Esophagus muscularis mucosa (tissue), 4 donors: Measurements from ENCODE around the gene QRICH1.
A peak's percentile ranks its signal among the peaks of the same experiment; 100 is the strongest.

Source experiments
- CTCF ChIP-seq, 3 experiments: fragments of 200-600 bp in 2 of 3; fragments of 450-650 bp in 1 of 3; sonication (generic) in 2 of 3; IDR thresholded peaks; one replicate each; pipeline ENCODE4 v1.5.1; 2017 to 2019; ENCODE audit warnings: antibody characterized with exemption in 3 of 3, mild to moderate bottlenecking in 2 of 3, moderate library complexity in 1 of 3
- EP300 ChIP-seq: sonication (generic); formaldehyde crosslinking; IDR thresholded peaks from one replicate; pipeline ENCODE4 v1.6.1; 2017; ENCODE audit warnings: antibody characterized with exemption
- POLR2A ChIP-seq: fragments of 450-650 bp; IDR thresholded peaks from one replicate; pipeline ENCODE4 v1.6.1; 2017; ENCODE audit warnings: antibody characterized with exemption, moderate library complexity, mild to moderate bottlenecking, low read depth
- POLR2AphosphoS5 ChIP-seq, 2 donors: sonication (generic); formaldehyde crosslinking; IDR thresholded peaks; one replicate each; pipeline ENCODE4 v1.6.1; 2017; ENCODE audit warnings: antibody characterized with exemption in 2 of 2

GRCh38 chr3:49132437-49133225 is 38.8 kb upstream of the QRICH1 start, which contains the start of gene LAMB2:
- TF ChIP-seq CTCF (IDR thresholded peaks at IDR 0.05) (peak in 1 of 3 experiments; percentile 24), EP300 (no peak), POLR2A (peak; percentile 33), POLR2AphosphoS5 (IDR thresholded peaks at IDR 0.05) (peak; percentile 78 to 82)
